Central memory CD4-positive, alpha-beta T cell (primary cell): Measurements from ENCODE around the gene RECQL5.

Source experiments
- DNase-seq: peaks from one replicate; pipeline ENCODE4 v3.0.0; 2022
- total RNA-seq, 3 experiments: gene quantifications; one replicate each; lab custom pipeline; 2026; lab: John Stamatoyannopoulos, UW

Gene RECQL5
- total RNA-seq = 18.3 to 39.2 (median 38.2) reads per million in 3 experiments

DNA sequence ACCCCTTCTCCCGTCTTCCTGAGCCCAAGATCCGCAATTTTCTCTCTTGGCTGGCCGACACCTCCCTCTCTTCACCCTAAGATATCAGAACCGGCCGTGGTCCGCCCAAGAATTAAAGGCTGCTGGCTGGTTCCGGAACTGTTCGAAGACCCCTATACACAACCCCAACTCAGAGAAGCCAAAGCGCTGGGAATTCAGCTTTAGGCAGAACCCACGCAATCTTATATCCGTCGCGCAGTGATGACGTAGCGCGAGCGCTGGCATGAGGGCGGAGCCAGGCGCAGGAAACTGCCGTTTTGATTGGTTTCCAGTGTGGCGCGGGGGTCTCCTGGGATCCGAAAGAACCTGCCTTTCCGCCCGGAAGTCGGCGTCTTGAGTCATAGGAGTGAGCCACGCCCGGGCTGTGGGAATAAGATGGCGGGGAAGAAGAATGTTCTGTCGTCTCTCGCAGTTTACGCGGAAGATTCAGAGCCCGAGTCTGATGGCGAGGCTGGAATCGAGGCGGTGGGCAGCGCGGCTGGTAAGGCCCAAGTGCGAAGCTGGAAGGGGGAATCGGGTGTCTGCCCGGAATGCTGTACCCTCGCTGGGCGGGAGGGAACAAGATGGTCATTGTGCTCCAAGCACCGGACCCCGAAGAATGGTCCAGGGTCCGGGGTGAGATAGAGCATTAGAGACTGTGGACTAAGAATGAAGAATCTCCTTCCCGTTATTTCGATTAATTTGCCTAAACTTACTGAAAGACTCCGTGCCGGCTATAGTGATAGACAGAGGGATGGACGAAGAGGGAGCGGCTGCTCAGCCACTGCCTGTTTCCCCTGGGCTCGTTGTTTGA is at the start of gene RECQL5, which contains the start of gene SAP30BP:
TSS of gene RECQL5 (minus strand) at position 196 of the 832 bp plus-strand sequence. CDS start 597 bp downstream, outside the sequence.
TSS of gene SAP30BP (plus strand) at position 380 of the 832 bp plus-strand sequence. CDS start at position 415, 35 bp downstream.
- peak; percentile 96 for DNase-seq

DNA sequence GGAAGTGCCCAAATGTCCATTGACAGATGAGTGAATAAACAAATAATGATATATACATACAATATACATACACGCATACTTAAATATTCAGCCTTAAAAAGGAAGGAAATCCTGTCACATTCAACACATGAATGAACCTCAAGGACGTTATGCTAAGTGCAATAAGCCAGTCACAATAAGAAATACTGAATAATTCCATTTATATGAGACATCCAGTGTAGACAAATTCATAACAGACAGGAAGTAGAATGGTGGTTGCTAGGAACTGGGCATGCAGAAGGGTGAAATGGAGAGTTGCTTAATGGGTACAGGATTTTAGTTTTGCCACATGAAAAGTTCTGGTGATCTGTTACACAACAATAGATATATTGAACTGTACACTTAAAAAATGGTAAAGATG is 45.5 kb upstream of the RECQL5 start:
- DNase-seq = no peak

DNA sequence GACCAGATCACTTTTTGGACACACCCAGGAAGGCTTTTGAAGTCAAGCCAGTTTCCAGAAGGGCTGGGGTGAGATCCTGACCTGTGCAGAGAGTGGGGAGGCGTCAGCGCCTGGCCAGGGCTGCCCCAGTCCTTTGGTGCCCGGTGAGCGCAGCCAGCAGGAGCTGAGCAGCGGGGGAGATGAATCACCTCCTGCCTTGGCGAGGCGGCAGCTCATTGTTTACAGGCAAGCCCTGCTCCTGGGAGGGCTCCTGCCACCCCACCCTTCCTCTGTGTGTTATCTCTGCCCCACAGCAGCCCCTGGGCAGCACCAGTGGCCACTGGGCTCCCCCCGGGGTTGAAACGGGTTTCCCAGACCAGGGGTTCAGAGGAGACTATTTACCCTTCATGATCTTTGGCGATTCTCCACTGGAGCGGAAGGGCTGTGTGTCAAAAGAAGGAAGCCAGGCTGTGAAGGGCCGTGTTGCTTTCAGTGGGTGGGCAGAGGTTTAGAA is 40.2 kb upstream of the RECQL5 start:
- DNase-seq = no peak

DNA sequence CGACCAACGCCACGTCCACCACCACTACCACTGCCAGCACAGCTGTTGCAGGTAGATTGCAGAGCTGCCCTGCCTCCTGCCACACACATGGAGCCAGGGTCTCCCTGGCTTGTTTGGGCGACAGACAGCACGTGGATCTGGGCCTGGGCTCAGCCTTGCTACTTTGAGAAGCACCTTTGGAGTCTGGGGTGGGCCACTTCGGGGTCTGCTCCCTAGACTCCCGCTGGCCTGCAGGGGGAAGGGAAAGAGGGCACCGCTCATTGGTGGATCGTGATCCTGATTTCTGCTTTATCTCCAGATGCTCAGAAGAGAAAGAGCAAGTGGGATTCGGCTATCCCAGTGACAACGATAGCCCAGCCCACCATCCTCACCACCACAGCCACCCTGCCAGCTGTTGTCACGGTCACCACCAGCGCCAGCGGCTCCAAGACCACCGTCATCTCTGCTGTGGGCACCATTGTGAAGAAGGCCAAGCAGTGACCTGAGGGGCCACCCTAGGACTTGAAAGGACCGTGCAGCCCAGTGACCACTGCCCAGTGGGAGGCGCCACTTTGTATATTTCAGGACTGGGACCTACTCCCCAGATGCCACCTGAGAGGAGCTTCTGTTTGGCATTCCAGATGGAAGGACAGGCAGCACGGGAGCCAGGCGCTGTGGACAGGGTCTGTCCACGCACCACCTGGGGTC is 39.2 kb upstream of the RECQL5 start:
- DNase-seq = no peak

DNA sequence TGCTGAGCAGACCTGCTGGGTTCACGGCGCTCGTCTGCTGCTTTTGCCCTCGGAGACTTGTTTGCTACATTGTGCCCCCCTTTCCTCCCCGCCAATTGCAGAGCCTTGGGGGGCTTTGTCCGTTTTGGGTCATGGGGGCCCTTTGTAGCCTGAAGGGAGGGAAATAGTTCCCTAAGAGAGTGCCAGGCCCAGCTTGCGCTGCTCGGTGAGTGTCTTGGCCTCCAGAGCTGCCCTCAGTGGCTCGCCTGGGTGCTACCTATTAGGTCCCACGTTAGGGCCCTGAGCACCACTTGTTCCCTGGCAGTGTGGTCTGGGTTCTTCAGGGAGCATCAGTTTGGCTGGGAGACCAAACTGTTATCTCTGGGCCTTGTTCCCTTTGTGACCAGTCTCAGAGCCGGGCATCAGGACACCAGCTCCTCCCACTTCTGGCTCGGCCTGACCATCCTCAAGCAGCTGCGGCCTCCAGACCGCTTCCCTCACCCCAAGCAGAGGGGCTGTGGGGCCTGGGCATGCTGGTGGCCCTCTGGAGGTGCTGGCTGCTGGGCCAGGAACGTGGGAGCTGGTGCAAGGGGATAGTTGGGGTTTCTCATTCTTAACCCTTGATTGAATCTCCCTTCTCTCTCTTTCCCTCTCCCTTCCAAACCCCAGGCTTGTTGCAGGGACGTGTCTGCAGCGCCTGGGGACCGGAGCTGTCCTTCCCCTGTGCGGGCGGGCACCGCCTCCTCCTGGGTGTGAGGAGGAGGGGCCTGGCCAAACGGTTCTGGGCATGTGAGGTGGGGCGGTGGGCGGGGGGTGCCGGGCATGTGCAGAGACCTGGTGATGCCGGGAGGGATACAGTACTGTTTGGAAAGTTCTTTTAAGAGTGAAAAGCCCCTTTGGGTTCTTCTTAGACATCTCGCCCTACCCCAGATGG is 38.3 kb upstream of the RECQL5 start:
- no peak for DNase-seq

DNA sequence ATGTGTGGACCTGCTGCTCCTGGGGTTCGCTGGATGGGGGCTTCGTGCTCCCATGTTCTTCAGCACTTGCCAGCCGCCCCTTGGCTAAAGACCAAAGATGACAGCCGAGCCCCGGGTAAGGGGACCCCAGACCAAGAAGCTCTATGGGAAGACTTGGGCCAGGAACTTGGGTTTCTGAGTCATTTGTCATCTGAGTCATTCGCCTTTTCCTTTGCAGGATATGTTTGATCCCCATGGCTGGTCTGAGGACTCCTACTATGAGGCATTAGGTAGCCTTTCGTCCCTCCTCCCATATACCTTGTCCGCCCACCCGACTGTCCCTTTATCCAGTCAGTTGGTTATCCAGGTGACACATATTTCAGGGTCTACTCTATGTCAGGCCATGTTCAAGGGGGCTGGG is 36.6 kb upstream of the RECQL5 start:
- DNase-seq = no peak

DNA sequence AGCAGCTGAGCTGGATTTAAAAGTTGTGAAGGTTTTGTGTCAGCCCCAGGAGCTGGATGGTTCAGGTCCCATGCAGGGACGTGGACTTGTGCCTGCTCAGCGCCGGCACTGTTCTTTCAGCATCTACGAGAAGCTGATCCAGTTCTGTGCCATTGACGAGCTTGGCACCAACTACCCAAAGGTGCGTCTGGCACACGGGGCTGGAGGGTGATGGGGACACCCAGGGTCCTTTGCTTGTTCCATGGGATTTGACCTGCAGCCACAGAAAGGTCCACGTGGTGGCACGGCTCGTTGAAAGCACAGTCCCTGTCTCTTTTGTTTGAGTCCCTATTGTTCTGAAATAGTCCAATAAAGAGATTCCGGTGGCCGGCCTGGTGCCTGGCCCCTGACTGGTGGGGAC is 36.2 kb upstream of the RECQL5 start:
- DNase-seq = no peak

DNA sequence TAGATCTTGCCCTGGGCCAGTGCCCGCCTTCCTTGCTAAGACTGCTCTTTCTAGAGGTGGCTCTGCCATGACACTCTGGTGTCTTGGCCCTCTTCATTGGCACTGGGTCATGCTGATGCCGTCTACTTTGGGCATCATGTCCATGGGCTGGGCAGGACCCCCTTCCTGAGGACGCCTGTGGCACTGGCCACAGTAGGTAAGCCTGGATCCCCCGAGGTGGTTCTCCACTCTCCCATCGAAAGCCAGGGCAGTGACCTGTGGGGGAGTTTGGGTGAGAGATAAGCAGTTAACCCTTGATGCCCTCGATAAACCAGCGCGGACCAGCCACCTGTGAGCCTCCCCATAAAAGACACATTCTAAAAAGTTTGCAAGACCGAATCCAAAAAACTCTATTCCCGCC is 34.3 kb upstream of the RECQL5 start:
- no peak for DNase-seq

DNA sequence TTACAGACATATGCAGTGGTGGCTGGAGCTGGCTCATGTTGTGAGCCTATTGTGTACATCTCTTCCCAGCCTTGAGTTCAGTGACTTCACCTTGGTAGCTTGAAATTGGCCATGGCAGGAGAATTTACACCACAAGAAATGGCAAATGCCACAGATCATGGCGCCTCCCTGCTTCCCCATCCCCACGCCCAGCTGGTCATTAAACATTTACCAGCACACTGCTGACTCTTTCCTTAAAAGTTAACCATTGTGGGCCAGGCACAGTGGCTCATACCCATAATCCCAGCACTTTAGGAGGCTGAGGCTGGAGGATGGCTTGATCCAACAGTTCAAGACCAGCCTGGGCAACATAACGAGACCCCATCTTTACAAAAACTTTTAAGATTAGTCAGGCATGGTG is 31.7 kb upstream of the RECQL5 start:
- DNase-seq = no peak

DNA sequence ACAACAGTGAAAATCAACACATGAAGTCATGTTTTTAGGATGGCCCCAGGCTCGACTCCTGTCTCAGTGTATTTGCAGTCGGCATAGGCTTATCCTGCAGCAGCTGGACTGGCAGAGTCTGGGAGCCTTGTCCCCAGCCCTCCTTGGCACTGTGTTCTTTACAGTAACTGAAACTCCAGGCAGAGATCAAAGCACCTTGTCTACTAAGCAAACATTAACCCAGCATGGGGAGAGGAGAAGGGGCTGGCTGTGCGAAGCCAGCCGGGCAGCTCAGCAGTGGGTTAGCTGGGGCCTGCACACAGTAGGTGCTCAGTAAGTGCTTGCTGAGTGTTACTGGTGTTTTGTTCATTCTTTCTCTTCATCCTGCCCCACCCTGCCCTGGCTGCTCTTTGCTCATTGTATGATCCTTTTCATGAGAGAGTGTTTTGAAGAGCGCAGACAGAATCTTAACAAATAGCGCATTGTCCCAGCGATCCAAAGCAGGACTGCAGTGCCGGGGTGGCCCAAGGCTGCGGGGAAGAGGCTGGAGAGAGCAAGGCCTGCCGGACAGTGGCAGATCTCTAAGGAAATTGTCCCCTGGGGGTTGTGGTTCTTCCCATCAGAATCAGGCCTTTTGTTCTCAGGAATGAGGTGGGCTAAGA is 30.8 kb upstream of the RECQL5 start:
- DNase-seq = no peak

DNA sequence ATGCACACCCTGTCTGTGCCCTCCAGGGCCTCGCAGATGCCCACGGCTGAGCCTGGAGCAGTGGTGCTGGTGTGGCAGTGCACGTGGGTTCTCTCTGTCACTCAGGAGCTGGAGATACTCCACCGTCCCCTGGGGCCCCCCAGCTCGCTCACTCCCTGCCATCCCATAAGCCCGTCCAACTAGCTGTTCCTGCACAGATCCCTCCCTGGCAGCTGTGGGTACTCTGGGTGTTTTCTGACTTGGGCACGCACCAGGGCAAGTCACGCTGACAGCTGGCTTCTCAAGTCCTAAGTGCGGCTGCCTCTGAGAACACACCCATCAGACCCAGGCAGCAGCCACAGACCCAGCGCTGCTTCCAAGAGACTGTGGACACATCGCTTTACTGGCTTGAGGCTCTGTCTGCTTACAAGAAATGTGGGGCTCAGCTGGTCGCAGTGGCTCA is 28.9 kb upstream of the RECQL5 start:
- DNase-seq = no peak

DNA sequence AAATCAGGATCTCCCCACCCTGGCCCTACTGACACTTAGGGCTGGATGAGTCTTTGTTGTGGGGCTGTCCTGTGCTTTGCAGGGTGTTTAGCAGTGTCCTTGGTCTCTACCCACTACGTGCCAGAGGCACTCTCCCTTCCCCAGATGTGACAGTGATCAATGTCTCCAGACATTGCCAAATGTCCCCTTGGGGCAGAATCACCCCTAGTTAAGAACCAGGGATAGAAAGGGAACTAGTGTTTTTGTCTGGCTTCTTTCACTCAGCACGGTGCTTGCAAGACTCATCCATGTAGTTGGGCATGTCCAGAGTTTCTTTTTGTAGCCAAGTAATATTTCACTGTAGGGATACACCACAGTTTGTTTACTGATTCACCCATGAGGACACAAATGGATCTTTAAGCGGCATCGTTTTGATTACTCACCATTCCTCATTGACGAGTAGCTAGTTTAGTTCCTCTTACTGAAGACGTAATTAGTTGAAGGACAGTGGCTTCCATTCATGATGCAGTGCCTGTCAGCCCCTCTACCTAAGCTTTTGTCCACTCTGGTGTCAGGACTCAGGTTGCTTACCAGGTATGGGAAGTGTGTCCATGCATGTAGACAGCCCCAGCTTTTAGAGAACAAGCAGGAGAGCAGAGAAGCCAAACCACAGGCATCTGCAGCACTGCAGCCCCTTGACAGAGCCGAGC is 28.3 kb upstream of the RECQL5 start:
- no peak for DNase-seq

DNA sequence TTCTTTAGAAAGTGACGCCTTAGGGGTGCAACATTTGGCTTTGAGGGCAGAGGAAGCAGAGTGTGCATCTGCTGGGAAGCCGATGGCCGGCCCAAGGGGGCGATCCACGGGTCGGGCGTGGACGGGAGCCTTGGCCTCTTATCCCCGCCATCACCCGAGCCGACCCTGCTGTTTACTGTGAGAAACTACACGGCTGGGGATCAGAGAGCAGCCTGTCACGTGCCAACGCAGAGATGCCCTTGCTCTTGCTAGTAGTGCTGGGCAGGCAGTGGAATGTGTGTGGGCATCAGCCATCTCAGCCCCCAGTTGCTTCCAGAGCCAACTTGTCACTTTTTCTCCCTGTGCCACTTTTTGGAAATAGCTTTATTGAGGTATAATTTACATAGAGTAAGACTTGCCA is 27.6 kb upstream of the RECQL5 start:
- DNase-seq = no peak

DNA sequence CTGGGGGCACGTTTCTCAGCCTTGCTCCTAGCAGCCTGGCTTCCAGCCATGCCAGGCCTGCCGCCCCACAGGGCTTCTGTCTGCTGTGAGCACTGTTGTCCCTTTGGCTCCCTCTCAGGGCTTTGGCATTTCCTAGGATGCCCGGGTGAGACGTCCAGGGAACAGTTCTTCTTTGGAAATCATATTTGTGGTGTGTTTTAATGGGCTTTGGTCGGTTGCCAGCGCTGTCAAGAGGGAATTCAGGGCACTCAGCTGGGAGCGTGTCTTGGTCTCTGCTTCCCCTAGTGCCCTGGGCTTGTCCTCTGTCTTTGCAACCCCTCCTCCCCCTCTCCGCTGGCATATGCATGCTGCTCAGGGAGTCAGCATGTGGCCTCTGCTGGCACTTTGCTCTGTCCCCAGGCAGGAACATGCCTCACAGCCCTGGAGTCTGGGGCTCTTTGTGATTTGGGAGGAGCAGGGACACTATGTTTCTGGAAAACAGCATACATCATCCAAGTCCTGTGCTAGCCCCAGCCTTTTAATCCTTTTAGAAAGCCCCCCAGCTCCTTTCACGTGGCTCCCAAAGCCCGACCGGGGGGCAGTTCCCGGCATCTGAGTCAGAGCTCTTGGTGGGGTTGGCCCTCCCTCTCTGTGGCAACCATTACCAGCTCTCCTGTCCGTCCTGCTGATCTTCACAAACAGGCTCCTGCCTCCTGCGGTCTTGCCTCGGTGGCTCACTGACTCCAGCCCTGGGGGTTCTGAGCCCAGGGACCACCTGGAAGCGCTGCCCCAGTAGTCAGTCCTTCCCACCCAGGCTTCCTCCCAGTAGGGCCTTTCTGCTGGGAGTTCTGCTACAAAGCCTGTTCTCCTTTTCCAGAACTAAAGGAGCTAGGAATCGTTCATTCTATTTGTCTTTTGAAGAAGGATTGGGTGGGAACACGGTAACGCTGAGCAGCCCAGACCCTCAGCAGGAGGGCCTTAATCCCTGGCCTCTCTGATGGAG is 26.8 kb upstream of the RECQL5 start:
- no peak for DNase-seq

DNA sequence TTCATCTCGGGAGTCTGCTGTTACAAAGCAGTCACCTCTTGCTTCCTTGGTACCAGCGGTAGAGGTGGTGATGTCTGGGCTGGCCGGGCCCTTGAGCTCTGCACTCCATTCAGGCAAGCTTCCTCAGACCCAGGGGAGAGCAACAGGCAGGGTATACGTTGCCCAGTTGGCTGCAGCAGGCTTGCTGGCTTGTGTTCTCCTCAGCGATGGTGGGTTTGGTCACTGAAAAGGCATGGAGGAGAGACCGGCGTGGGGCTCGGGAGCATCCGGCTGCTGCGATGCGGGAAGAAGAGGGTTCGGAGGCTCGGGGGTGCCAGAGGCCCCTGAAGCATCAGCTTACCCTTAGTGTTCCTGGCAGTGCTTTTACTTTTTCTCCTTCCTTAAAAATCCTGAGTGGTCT is 26.0 kb upstream of the RECQL5 start:
- DNase-seq = no peak

DNA sequence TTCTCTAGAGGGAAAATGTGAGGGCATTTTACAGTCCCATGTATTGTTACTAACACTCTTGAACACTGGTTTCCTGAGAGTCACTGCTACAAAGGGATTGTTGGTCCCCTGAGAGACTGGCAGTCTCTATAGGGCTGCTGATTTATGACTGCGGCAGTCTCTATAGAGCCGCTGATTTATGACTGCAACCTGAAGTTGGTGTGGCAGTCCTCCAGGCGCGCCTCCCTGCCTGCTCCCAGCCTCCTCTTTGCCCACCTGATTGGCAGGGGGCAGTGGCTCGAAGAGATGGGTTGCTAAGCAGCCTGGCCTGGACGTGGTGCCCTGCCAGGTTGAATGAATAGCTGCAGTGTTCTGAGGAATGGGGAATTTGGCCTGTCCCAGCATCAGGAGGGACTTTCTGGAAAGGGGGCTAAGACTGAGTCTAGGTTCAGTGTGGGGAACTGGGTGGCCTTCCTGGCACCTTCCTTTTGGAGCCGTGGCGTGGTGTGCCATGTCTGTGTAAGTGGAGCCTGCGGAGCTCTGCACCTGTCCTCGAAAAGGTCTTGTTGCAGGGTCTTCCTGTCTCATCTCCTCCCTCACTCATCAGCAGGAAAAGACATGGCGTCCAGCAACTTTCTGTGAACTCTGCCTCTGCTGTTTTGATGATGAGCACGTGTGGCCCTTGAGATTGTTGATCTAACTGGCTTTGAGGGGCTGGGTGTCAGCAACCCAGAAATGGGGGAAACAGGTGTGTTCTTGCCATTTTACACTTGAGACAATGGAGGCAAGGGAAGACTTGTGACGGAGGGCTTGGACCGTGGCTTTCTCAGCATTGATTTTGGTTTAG is 25.1 kb upstream of the RECQL5 start:
- DNase-seq = no peak

DNA sequence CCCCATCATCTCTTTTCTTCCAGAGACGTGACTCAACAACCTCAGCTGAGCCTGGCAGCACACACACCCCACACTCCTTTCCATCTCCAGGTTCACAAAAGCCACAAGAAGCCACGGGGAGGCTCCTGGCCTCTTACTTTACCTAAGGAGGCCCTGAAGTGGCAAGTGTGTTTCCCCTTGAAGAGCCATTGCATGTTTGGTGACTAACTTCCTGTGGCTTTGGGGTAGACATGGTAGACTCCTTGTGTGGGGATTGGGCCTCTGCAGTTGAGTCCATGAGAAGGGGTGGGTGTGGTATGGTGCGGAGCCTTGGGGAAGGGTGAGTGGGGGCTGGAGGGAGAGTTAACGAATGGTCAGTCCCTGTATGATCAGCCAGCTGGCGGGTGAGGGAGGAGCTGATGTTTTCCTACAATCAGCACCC is 24.4 kb upstream of the RECQL5 start:
- DNase-seq = no peak

DNA sequence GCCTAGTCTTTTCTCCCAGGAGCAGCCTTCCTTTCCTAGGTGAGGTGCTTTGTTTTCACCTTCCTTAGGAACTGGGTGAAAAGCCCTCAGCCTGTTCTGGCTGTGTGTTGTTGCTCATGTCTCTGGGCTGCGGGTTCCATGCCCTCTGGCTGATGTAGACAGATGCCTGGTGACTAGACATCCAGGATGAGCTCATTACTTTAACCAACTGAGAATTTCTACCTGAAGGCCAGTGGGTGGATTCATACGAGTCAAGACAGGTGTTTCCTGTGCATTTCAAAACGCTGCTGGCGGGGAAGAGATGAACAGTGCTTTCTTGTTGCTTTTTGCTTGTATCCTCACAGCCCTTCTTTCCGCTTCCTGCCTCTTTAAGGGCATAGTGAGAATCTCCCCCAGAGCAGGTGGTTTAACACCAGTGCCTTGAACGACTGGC is 22.5 kb upstream of the RECQL5 start:
- peak; percentile 58 for DNase-seq

DNA sequence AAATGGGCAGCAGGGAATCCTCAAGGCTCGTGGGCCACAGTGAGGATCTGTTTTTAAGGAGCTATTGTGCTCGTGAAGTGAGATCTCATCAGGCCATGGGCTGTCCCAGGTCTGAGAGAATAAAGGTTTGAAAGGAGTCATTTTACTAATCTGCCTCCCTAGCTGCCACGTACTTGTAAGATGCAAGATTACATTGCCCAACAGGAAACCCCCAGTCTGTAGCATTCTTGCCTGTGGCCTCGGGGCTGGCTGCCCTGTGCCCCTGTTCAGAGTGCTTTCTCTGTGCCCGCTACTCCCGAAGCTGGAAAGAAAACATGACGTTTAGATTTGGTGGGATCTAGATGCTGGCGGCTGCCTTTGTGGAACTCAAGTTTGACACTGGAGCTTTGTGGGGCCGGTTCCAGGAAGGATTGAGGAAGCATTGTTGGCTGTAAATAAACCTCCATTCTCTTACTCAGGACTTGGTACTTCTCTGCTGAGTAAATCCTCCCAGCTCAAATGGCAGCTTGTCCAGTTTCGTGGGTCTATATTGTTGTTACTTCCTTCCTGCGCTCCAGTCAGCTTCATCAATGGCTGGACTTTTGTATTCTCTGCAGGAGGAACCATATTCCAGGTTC is 21.4 kb upstream of the RECQL5 start:
- DNase-seq = no peak
